GM18868 (cell line): ENCODE measurements around the gene YEATS2.
"Not testable (repeated sequence)": the region's sequence is repeated elsewhere in the genome, so short reads cannot be mapped to it uniquely, and the experiment has no call there.

ENCODE experiments used
- ATAC-seq: cut with Tn5 transposase; IDR thresholded peaks from one replicate; pipeline ENCODE4 v1.9.1; 2021; ENCODE audit warnings: mild to moderate bottlenecking, moderate library complexity; ENCODE audit not compliant: unreplicated experiment

Gene YEATS2

DNA sequence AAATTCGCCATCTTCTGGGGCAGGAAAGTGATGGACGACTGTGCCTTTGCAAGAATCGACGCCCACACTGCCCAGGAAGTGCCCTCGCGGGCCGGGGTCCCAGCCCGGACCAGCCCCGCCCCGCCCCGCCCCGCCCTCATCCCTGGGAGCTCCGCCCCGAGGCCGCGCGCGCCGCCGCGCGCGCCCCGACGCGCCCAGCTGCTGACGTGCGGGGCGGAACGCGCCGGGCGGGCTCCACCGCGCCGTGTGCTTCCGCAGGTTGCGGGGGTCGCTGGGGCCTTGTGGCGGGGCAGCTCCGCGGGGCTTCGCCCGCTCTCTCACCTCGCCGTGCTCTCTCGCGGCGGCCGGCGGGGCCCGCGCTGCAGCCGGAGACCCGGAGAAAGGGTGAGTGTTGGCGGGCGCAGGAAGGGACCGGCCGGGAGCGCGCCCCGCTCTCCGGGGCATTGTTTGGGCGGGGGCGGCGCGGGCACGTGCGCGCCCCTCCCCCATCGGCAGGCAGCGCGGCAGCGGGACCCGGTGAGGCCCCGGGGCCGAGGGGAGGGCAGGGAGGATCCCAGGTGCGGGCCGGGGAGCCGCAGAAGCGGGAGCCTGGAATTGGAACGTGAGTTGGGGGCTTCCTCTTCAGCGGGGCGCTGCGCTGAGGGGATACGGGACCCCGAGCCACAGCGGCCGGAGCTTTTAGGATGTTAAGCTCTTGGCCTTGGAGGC, at the start of gene YEATS2:
Gene YEATS2, plus strand, starts transcription at position 188 of the 708 bp plus-strand sequence. CDS start 17,366 bp downstream, outside the sequence.
- peak; percentile 85 for ATAC-seq

DNA sequence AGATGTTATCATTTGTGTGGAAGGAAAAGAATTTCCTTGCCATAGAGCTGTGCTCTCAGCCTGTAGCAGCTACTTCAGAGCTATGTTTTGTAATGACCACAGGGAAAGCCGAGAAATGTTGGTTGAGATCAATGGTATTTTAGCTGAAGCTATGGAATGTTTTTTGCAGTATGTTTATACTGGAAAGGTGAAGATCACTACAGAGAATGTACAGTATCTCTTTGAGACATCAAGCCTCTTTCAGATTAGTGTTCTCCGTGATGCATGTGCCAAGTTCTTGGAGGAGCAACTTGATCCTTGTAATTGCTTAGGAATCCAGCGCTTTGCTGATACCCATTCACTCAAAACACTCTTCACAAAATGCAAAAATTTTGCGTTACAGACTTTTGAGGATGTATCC, 47.0 kb upstream of the YEATS2 start:
- no peak for ATAC-seq

DNA sequence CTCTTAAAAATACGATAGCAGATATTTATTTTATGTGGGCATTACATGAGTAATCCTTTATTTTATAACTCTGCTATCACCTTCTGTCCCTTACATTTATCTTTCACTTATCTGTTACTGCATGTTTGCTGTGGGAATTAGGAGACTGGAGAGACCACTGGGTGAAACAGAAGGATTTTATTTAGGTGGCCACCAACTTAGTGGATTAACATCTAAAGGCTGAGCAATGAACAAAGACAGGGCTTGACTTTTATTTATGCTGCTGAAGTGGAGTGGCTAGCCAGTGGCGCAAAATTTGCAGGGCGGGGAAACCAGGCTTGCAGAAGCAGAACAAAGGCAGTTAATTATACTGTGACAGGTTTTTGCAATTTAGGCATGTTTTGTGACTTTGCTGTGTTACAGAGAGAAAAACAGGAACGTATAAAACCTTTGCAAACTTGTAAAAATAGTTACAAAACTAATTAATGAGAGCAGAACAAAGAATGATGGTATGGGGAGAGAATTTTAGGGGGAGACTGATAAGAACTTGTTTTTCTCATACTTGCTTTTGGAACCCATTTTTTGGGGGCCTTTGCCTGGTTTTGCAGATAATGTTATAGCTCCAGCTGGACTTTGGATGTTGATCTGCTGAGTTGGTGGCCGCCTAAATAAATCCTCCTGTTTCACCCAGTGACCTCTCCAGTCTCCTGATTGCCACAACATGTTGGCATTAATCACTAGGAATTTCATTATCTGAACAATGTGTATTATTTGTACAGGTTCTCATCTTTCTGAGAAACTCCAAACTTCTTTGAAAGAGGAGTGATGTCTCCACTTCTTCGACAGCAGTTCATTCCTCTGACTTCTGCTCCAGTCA, 44.2 kb upstream of the YEATS2 start:
- ATAC-seq = no peak

DNA sequence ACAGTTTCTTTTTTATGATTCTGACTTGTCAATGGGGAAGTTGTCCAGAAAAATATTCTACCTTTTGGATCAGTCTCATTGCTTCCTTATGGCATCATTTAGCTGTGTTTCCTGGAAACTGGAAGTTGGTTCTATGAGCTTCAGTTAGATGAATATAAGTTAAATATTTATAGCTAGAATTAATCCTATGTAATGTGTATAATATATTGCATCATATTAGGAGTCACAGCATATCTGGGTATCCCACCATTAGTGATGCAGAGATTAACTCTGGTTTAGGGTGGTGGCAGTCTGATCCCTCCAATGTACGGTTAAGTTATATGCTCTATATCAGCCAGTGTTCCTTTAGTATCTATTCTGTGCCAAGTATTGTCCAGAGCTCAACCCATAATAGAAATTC, 42.9 kb upstream of the YEATS2 start:
- ATAC-seq = no peak

DNA sequence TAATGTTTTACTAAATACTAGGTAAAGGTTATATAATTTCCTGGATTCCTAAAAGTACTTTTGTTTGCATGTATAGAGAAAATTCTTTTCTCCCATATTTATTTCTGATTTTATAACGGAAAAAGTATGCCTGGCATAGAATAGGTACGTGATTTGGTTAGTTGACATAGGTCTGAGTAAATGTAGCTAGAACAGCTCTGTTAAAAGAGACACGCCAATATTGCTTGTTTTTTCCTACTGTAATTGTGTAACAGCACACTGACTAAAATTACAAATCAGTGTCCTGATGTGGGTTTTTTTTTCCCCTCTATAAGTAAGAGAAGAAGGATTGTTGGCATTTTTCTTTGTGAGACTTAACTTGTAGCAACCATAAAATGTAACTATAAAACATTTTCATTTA, 35.5 kb upstream of the YEATS2 start:
- no peak for ATAC-seq

DNA sequence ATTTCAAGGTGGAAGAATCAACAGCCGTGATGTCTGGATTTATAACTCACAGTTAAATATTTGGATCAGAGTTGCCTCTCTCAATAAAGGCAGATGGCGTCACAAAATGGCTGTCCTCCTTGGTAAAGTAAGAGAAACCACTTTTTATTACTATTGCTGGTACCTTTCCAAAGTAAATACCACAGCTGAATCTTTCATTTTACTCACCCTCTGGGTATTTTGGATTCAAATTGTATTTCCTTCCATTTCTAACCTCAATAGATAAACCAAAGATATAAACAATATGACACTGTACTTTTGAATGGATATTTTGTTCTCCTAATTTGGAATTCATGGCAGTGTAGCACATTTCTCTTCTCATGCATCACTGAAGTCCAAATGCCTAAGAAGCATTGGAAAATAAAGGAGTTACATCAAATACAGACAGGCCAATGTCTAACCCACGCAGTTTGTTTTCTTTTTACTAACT, 32.6 kb upstream of the YEATS2 start:
- ATAC-seq = no peak

DNA sequence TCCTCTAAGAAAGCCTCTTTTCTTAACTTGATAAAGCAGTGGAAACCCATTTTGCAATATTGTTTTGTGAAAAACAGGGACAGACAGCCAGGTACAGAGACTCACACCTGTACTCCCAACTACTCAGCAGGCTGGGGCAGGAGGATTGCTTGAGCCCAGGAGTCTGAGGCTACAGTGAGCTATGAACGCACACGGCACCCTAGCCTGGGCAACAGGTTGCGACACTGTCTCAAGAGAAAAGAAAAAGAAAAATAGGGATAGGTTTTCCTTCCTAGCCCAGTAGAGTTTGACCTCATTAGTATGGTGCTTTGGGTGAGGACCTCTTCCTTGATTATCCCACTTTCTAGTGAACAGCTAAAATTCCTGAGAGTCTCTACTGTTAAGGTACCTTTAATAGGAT, 17.5 kb upstream of the YEATS2 start:
- no peak for ATAC-seq

DNA sequence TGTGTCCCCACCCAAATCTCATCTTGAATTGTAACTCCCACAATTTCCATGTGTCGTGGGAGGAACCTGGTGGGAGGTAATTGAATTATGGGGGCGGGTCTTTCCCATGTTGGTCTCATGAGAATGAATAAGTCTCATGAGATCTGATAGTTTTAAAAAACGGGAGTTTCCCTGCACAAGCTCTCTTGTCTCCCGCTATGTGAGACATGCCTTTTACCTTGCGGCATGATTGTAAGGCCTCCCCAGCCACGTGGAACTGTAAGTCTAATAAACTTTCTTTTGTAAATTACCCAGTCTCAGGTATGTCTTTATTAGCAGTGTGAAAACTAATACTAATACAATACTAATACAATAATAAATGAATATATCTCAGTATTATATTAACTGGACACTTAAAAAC, 9.9 kb upstream of the YEATS2 start:
- ATAC-seq = no peak

DNA sequence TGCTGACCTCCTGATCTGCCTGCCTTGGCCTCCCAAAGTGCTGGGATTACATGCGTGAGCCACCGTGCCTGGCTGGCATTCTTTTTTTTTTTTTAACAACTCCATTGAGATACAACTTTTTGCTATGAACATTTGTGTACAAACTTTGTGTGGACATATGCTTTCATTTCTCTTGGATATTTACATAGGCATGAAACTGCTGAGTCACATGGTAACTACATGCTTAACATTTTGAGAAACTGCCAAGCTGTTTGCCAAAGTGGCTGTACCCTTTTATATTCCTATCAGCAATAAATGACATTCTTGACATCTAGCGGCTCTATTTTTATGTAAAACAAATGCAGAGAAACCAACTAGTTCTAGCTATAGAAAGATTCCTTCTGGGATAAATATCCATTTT, 8.7 kb upstream of the YEATS2 start:
- ATAC-seq = no peak

DNA sequence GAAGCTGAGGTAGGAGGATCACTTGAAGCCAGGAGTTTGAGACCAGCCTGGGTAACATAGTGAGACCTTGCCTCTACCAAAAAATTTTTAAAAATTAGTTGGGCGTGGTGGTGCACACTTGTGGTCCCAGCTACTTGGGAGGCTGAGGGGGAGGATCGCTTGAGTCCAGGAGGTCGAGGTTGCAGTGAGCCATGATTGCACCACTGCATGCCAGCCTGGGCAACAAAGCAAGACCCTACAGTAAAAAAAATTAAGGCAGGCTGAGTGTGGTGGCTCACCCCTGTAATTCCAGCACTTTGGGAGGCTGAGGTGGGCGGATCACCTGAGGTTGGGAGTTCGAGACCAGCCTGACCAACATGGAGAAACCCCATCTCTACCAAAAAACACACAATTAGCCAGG, 8.0 kb upstream of the YEATS2 start:
- ATAC-seq = not testable (repeated sequence)

DNA sequence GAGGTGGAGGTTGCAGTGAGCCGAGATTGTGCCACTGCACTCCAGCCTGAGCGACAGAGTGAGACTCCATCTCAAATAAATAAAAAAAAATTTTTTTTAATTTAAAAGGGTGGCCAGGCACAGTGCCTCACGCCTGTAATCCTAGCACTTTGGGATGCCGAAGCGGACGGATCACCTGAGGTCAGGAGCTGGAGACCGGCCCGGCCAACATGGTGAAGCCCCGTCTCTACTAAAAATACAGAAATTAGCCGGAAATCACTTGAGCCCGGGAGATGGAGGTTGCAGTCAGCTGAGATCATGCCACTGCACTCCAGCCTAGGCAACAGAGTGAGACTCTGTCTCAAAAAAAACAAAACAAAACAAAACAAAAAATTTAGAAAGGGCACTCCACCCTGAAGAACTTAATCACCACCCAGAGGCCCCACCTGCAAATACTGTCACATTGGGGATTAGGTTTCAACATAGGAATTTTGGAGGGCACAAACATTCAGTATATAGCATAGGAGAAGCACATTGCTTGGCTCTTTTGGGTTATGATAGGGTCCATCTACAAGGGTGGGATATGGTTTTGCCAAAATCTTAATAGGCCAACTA, 7.1 kb upstream of the YEATS2 start:
- no peak for ATAC-seq

DNA sequence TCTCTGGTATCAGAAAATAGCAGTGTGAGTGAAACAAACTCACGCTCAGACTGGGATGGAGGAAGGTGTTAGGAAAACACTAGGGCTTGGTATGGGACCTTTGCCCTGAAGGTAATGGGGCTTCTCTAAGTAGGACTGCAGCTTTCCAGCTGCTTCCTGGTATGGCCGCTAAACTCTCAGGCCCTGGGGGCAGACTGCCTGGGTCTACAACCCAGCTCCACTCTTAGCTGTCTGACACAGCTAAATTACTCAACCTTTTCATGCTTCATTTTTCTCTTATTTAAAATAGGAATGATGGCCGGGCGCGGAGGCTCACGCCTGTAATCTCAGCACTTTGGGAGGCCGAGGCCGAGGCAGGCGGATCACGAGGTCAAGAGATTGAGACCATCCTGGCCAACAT, 5.2 kb upstream of the YEATS2 start:
- no peak for ATAC-seq

DNA sequence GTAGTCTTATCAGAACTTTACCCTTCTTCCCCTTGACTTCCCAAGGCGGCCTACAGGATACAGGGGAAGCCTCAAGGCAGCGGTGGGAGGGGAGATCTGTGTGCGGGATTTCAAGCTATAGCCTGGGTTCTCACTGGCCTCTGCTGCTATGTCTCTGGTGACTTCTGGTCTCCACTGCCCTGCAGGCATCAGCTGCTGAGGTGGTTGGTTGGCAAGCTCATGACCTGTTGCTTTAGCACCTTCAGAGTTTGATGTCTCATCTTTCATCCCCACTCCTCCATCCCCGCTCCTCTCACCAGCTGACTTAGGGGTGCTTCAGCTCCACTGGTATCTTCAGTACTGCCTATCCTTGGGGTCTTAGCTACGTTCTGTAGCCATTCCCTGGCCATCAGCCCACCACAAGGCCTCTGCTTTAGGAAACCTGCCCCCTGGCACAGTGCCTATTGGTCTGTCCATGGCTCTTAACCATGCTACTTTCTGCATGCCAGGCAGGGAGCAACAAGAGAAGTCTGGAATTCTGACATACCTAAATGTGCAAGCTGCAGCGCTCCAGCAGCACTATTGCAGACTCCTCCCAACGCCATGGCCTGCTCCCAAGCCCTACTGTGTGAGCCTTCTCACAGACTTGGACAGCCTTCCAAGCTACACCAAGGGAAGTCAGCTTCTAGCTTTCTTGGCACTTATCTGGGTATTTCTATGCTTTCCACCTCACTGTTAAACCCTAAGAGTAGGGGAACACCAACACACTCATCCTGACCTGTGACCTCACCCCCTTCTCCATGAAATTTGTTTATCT, 1.8 kb upstream of the YEATS2 start:
- ATAC-seq = no peak

DNA sequence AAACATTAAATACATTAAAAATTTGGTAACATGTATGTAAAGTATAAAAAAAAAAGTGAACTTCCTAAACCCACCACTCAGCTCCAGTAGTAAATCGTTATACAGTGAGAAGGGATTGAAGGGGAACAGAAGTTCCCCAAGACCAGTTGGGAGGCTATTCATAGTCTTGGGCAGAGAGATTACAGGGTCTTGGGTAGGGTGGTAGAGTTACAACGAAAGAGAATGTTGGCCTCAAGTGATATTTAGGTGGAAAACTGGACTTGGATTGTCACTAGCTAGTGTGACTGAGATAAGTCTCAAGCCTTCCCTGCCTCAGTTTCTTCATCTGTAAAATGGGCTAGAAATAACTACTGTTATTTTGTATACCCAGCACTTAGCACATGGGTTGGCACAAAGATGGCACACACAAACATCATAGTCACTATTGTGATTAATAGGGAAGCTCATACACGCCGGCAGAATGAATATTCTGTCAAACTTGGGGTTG, 431 bp upstream of the YEATS2 start:
- no peak for ATAC-seq

DNA sequence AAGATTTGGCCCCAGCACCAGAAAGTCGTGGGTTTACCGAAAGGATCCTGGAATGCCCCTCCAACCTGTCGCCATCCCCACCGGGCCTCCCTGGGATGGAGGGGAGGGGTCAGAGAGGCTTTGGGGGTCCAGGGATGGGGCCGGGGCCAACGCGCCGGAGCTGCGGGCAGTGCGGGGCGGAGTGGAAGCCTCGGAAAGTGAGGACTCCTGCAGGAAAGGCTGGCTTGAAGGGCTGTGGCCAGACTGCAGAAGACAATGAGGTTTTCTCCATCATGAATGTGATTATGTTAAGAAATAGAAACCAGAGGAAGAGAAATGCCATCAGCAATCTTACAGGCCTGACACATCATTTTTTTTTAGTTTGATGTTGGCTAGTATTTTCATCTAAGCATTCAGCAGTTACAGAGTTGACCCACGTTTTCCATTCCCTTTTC, 738 bp downstream of the YEATS2 start:
- ATAC-seq = peak; percentile 12

DNA sequence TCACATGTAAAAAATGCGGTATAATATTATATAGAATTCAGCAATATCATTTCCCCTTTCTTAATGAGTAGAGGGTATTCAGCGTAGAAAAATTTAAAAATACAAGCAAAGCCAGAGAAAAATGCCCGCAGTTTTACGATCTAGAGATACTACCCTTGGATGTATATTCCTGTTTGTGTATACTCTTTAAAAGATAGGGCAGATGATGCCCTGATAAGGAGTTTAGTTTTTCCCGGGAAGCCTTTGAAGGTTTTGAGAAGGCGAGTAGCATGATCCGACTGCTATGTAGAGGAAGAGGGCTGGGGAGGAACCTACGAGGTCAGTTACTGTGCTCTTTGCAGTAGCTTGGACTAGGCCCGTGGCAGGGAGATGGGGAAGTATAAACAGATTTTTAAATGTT, 1.2 kb downstream of the YEATS2 start:
- ATAC-seq = no peak

DNA sequence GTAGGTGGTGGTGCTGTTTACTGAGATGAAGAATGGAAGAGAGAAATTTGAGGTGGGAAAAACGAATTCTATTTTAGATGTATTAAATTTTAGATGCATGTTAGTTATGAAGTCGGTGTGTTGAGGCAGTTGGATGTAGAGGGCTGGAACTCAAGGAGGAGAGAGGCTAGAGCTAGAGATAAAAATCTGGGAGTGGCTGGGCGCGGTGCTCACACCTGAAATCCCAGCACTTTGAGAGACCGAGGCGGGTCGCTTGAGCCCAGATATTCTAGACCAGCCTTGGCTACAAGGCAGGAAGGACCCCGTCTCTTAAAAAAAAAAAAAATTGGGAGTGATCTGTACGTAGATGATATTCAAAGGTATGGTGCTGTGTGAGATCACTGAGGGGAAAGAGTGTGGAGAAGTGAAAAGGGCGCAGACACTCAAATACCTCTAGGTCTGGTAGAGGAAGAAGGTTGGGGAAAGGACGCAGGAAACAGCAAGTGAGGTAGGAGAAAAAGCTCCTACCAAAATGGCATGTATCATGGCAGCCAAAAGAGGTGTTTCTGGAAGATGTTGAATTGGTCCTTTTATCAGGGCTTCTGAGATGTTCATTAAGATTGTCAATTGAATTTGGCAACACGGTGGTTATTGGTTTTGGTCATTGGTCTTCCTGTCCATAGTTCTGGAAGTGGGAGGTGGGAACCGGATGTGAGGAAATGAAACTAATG, 1.8 kb downstream of the YEATS2 start:
- ATAC-seq = no peak

DNA sequence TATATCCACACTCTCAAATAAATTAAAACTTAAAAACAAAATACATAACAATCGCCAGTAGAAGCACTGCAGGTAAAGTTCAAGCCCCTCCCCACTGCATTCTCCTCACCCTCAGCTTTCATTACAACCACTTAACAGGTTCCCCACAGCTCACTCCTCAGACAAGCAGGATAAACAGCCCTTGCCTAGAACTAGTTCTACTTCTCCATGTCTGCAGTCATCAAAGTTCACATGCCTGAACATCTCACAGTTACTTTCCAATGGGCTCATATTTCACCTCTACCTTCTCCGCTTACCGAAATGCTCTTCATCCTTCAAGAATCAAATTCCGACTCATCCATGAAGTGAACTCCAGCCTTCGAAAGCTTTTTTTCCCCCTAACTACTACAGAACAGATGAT, 4.1 kb downstream of the YEATS2 start:
- ATAC-seq = no peak

DNA sequence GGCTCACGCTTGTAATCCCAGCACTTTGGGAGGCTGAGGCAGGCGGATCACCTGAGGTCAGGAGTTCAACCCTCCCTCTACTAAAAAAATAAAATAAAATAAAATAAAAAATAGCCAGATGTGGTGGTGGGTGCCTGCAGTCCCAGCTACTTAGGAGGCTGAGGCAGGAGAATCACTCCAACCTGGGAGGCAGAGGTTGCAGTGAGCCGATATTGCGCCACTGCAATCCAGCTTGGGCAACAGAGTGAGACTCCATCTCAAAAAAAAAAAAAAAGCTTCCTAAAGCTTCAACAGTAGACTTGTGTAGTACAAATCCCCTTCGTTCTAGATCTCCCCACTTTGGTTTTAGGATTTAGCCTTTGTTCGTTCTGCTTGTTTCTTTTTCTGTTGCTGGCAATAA, 6.3 kb downstream of the YEATS2 start:
- not testable (repeated sequence) for ATAC-seq

DNA sequence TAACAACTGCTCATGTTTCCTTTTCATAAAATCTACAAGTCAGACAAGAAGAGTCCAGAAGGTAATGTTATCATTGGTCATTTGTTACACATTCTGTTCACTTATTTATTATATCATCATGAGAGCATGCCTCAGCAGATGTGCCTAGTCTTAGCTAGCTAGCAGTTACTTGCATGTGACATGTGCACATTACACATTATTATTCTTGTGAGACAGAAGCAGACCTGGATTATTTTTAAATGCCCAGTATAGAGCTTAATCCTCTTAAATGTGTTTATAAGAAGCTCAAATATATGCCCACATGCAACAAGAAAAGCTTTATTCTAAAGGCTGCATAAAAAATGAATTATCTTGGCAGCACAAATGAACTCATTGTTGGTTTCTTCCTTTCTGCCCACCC, 12.6 kb downstream of the YEATS2 start:
- ATAC-seq = no peak
